Neuron (in vitro differentiated cells): ENCODE results near the gene HOMEZ.
"Not testable (repeated sequence)": the region's sequence is repeated elsewhere in the genome, so short reads cannot be mapped to it uniquely, and the experiment has no call there.

ENCODE experiments used
- H2AFZ ChIP-seq: one replicate; pipeline ENCODE4 v1.6.1; 2013; ENCODE audit warnings: low read depth, mild to moderate bottlenecking, inconsistent platforms, low read length, moderate library complexity
- H3K27me3 ChIP-seq: one replicate; pipeline ENCODE4 v1.6.1; 2013; ENCODE audit warnings: low read length; ENCODE audit not compliant: insufficient read depth
- H3K36me3 ChIP-seq: one replicate; pipeline ENCODE4 v1.6.1; 2013; ENCODE audit warnings: low read length; ENCODE audit not compliant: insufficient read depth
- H3K4me1 ChIP-seq: one replicate; pipeline ENCODE4 v1.6.1; 2013; ENCODE audit warnings: low read length; ENCODE audit not compliant: insufficient read depth
- H3K4me3 ChIP-seq: 2 replicates; pipeline ENCODE4 v1.5.1; 2013; ENCODE audit warnings: mild to moderate bottlenecking, low read length, moderate library complexity
- H3K9me3 ChIP-seq: one replicate; pipeline ENCODE4 v1.6.1; 2013; ENCODE audit warnings: low read length

HOMEZ gene

GRCh38 chr14:23284654-23285529 lies 1.0 kb downstream of the HOMEZ start:
- Histone ChIP-seq H3K4me3 (peak overlapping the region; percentile 80), H3K27me3 (no peaks in the 10 kb centered on the region), H2AFZ (no peak overlapping the region)

GRCh38 chr14:23281247-23281646 lies 4.7 kb downstream of the HOMEZ start:
- Histone ChIP-seq H3K4me3 (no peak overlapping the region), H3K36me3 (peaks cover 14% of the 10 kb centered on the region)

More at GRCh38 chr14:23284654-23285529, 1.0 kb downstream of the HOMEZ start:
- Histone ChIP-seq H3K4me1 (peaks cover 21% of the 10 kb centered on the region), H3K9me3 (no peaks in the 10 kb centered on the region), H3K36me3 (peaks cover 3% of the 10 kb centered on the region)

DNA sequence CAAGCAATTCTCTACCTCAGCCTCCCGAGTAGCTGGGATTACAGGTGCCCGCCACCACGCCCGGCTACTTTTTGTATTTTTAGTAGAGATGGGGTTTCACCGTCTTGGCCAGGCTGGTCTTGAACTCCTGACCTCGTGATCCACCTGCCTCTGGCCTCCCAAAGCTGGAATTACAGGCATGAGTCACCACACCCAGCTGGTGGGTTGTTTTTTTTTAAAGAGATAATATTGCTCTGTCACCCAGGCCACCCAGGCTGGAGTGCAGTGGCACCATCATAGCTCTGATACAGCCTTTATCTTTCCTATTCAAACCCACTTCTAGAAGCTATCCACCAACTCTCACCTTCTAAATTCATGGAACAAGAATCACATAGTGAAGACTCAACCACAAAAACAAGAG lies 8.0 kb downstream of the HOMEZ start:
- not testable (repeated sequence) for H3K27me3 ChIP-seq, H3K4me3 ChIP-seq, H3K9me3 ChIP-seq, H2AFZ ChIP-seq, H3K4me1 ChIP-seq
- peaks cover 20% of the 10 kb centered on the region for H3K36me3 ChIP-seq

More at GRCh38 chr14:23281247-23281646, 4.7 kb downstream of the HOMEZ start:
- H2AFZ ChIP-seq, result no peak overlapping the region
- H3K9me3 ChIP-seq, result no peaks in the 10 kb centered on the region
- peaks cover 18% of the 10 kb centered on the region for H3K4me1 ChIP-seq
- H3K27me3 ChIP-seq, result no peaks in the 10 kb centered on the region

DNA sequence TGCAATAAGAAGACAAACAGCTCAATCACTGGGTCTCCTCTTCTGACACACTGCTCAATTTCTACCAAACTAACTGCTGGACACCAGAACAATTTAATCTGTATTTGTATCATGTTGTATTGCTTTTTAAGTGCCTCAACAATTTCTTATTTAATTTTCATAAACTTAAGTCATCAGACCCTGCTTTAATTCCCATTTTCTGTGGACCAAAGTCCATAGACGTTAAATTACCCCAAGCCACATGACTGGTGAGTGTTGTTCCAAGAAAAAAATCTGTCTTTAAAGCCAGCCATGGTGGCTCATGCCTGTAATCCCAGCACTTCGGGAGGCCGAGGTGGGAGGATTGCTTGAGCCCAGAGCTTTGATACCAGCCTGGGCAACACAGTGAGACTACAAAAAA lies 8.7 kb downstream of the HOMEZ start:
- Histone ChIP-seq H3K4me1 (peaks cover 10% of the 10 kb centered on the region), H3K27me3 (no peaks in the 10 kb centered on the region), H3K9me3 (no peaks in the 10 kb centered on the region), H3K4me3 (no peak overlapping the region), H2AFZ (no peak overlapping the region), H3K36me3 (peaks cover 20% of the 10 kb centered on the region)

- H3K36me3 ChIP-seq, result peaks cover 18% of the 10 kb centered on the region
- no peak overlapping the region for H3K4me3 ChIP-seq
- H3K4me1 ChIP-seq, result peaks cover 7% of the 10 kb centered on the region
- H3K9me3 ChIP-seq, result no peaks in the 10 kb centered on the region
- H3K27me3 ChIP-seq, result no peaks in the 10 kb centered on the region
- H2AFZ ChIP-seq, result no peak overlapping the region
These were observed 10.5 kb downstream of the HOMEZ start for GRCh38 chr14:23275412-23275811.

GRCh38 chr14:23269193-23269592 lies 16.7 kb downstream of the HOMEZ start:
- Histone ChIP-seq H3K36me3 (no peaks in the 10 kb centered on the region), H3K4me3 (no peak overlapping the region), H3K9me3 (no peaks in the 10 kb centered on the region), H3K4me1 (no peaks in the 10 kb centered on the region), H3K27me3 (no peaks in the 10 kb centered on the region), H2AFZ (no peak overlapping the region)

DNA sequence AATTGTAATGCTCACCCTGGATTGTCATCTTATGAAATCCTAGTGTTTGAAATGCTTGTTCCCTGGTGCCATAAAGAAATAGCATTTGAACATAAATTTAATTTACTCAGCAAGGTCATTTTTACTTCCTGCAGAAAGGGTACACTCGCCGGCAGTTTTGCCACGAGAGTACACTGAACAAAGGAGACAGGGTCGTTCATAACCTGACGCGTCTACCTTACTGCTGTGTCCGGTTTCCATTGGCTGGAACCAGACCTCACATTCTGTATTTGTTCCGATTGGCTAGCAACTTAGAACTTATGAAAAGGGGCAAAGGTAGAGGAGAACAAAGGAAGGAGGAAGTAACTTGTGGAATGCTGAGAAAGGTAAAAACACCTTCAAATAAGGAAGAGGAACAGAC lies 25.1 kb downstream of the HOMEZ start:
- not testable (repeated sequence) for H3K4me1 ChIP-seq, H2AFZ ChIP-seq, H3K27me3 ChIP-seq, H3K36me3 ChIP-seq, H3K9me3 ChIP-seq, H3K4me3 ChIP-seq

- H3K4me1 ChIP-seq, result no peaks in the 10 kb centered on the region
- no peak overlapping the region for H3K4me3 ChIP-seq
- no peaks in the 10 kb centered on the region for H3K36me3 ChIP-seq
- H3K27me3 ChIP-seq, result no peaks in the 10 kb centered on the region
- no peak overlapping the region for H2AFZ ChIP-seq
- no peaks in the 10 kb centered on the region for H3K9me3 ChIP-seq
These were observed 26.5 kb downstream of the HOMEZ start for GRCh38 chr14:23259426-23259825.

DNA sequence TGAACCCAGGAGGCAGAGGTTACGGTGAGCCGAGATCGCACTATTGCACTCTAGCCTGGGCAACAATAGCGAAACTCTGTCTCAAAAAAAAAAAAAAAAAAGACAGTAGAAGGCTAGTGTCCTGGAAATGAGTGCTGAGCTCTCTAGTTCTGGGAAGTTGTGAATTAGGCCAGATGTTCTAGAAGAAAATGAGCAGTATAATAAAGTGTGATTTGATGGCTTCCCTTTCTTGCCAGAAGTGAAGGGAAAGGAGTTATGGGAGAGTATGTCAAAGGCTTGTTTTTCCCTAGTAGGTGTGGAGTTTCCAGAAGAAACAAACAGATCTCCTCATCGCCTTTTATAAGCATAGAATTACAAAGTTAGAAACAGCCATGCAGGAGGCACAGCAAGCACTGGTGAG lies 27.7 kb downstream of the HOMEZ start:
- Histone ChIP-seq H3K4me3 (no peak overlapping the region), H3K27me3 (no peaks in the 10 kb centered on the region), H2AFZ (no peak overlapping the region), H3K4me1 (no peaks in the 10 kb centered on the region), H3K9me3 (no peaks in the 10 kb centered on the region), H3K36me3 (no peaks in the 10 kb centered on the region)

- Histone ChIP-seq H3K4me3 (no peak overlapping the region), H3K4me1 (peaks cover 2% of the 10 kb centered on the region), H2AFZ (no peak overlapping the region), H3K36me3 (no peaks in the 10 kb centered on the region), H3K27me3 (no peaks in the 10 kb centered on the region), H3K9me3 (no peaks in the 10 kb centered on the region)
These were observed 33.3 kb downstream of the HOMEZ start for GRCh38 chr14:23252420-23253333.

- Histone ChIP-seq H3K4me3 (no peak overlapping the region), H2AFZ (no peak overlapping the region), H3K4me1 (peaks cover 2% of the 10 kb centered on the region), H3K9me3 (no peaks in the 10 kb centered on the region), H3K36me3 (no peaks in the 10 kb centered on the region), H3K27me3 (no peaks in the 10 kb centered on the region)
These were observed 33.9 kb downstream of the HOMEZ start for GRCh38 chr14:23252006-23252405.

DNA sequence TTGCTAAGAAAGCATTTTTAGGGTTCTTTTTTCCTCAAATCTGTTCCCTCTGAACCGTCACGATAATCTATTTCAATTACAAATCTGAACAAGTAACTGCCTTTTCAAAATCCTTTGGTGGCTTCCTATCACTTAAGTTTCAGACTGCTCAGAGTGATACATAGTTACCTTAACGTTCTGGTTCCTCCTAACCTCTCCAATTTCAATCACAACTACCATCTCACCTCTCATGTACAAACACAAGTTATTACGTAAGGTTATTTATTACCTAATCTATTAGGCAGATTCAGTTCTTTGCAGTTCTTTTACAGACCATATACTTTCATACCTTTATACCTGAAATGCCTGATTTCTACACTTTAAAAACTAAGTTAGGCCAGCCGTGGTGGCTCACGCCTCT lies 36.1 kb downstream of the HOMEZ start:
- H3K9me3 ChIP-seq, result no peaks in the 10 kb centered on the region
- H3K4me3 ChIP-seq, result no peak overlapping the region
- H3K27me3 ChIP-seq, result no peaks in the 10 kb centered on the region
- H3K4me1 ChIP-seq, result peaks cover 2% of the 10 kb centered on the region
- H2AFZ ChIP-seq, result no peak overlapping the region
- no peaks in the 10 kb centered on the region for H3K36me3 ChIP-seq

DNA sequence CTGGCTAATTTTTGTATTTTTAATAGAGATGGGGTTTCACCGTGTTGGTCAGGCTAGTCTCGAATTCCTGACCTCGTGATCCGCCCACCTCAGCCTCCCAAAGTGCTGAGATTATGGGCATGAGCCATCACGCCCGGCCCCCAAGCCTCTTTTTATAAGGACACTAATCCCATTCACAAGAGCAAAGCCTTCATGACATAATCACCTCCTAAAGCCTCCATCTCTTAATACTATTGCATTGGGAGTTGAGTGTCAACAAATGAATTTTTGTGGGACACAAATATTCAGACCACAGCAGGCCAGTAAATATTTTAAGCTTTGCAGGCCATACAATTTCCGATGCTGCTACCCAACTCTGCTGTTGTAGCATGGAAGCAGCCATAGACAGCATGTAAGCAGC lies 37.3 kb downstream of the HOMEZ start:
- Histone ChIP-seq H3K4me1 (peaks cover 2% of the 10 kb centered on the region), H3K9me3 (no peaks in the 10 kb centered on the region), H2AFZ (no peak overlapping the region), H3K27me3 (no peaks in the 10 kb centered on the region), H3K36me3 (no peaks in the 10 kb centered on the region), H3K4me3 (no peak overlapping the region)
